GM19468 (cell line): ENCODE data around the gene ZNF425.
"Not testable (repeated sequence)": the region's sequence is repeated elsewhere in the genome, so short reads cannot be mapped to it uniquely, and the experiment has no call there.

ENCODE experiments used
- ATAC-seq: cut with Tn5 transposase; IDR thresholded peaks from one replicate; pipeline ENCODE4 v1.9.1; 2021; ENCODE audit warnings: mild to moderate bottlenecking, moderate library complexity, moderate number of reproducible peaks; ENCODE audit not compliant: unreplicated experiment; ENCODE audit errors: extremely low read depth

Gene ZNF425

DNA sequence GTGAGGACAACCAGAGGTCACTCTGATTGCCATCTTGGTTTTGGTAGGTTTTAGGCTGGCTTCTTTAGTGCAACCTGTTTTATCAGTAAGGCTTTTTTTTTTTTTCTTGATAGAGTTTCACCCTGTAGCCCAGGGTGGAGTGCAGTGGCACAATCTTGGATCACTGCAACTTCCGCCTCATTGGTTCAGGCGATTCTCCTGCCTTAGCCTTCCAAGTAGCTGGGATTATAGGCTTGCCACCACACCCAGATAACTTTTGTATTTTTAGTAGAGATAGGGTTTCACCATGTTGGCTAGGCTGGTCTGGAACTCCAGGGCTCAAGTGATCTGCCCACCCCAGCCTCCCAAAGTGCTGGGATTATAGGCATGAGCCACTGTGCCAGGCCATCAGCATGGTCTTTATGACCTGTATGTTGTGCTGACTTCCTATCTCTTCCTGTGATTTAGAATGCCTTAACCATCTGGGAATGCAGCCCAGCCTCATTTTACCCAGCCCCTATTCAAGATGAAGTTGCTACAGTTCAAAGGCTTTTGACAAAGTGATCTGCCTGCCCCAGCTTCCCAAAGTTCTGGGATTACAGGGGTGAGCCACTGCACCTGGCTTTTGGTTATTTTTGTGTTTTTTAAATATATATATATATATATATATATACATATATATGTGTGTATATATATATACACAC lies 7.0 kb upstream of the ZNF425 start:
- ATAC-seq = no peak

DNA sequence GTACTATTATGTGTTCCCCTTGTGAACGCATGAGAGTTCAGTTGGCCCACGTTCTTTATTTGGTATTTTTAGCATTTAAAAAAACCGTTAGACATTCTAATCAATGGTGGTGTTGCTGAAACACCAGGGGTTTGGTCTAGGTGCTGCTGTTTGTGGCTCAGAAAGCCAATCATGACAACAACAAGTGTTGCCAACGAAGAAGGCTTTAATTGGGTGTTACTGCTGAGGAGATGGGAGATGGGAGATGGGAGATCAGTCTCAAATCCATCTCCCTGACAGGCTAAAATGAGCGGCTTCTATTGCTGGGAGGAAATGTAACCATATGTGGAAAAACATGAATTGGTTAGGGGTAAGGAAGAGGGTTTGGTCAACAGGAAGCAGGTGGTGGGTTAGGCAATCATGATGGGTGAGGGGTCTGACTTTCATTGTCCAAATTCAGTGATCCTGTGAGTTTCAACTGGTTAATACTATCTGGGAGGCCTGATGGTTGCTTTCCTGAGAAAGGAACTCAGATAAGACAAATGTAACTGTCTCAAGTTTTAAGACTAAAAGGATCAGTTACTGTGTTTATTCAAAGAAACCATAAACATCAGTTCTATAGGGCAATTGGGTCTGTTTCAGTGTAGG lies 4.6 kb upstream of the ZNF425 start:
- no peak for ATAC-seq

DNA sequence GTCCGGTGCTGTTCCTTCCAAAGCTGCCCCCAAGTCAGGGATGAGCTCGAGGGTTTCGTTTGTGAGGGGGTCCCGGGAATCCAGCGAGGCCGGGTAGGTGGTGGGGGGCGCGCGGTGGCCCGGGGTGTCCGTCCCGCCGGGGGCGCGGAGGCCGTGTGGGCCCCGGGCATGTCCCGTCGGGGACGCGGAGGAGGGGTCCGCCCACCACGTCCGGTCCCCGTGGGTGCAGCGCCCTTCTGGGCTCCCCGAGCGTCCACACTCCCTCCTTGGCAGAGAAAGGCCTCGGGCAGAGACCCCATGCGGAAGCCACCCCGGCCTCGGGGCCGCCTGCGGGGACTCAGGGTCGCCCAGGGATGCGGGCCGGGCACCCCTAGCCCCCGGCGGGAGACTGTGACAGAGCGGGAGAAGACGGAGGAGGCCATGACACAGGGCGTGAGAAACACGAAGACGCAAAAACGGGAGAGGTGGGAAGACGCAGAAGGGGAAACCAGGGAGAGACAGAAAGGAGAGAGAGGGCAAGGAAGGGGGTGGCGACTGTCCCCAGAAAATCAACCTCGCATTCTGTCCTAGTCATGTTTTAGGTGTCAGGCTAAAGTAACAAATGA lies 640 bp upstream of the ZNF425 start:
- ATAC-seq = peak; percentile 27

DNA sequence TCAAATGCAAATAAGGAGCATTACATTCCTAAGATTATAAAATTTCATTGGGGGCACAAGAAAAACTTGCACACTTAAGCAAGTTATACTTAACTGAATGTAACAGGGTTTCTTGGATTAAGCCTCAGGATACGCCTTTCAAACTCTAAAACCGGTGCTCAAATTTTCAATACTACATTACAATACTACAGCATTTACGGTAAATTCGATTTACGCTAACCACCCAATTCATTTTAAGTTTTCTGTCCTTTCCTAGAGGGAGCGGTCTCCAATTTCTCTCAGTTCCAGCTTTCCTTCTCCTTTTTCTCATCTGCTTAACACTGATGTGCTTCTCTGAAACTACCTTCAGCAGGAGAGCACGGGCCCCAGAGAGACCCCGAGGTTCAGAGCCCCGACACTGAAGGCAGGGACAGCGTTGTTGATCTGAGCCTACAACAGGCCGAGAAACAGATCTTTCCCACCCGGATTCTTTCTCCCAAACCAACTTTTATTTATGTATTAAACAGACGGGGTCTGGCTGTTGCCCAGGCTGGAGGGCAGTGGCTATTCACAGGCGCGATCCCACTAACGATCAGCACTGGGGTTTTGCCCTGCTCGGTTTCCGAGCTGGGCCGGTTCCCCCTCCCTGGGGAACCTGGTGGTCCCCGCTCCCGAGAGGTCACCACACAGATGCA lies 798 bp downstream of the ZNF425 start:
- no peak for ATAC-seq

DNA sequence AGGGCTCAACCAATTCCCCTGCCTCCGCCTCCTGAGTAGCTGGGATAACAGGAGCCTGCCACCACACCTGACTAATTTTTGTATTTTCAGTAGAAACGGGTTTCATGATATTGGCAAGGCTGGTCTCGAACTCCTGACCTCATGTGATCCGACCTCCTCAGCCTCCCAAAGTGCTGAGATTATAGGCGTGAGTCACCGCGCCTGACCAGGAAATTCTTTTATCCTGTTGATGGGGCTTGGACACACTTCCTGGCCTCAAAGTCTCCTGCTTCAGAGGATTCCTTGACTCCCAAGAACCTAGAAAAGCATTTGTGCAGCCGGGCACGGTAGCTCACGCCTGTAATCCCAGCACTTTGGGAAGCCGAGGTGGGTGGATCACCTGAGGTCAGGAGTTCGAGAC lies 16.2 kb downstream of the ZNF425 start:
- ATAC-seq = no peak

DNA sequence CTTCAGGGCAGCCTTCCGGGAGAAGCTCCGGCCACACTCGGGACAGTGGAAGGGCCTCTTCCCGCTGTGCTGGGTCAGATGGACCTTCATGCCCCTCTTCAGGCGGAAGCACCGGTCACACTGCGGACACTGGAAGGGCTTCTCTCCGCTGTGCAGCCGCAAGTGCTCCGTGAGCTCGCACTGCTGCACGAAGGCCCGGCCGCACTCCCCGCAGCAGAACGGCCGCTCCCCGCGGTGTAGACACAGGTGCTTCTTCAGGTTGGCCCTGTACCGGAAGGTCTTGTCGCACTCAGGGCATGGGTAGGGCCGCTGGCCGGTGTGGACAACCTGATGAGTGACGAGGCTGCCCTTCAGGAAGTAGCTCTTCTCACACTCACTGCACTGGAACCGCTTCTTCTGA lies 21.4 kb downstream of the ZNF425 start:
- ATAC-seq = no peak

DNA sequence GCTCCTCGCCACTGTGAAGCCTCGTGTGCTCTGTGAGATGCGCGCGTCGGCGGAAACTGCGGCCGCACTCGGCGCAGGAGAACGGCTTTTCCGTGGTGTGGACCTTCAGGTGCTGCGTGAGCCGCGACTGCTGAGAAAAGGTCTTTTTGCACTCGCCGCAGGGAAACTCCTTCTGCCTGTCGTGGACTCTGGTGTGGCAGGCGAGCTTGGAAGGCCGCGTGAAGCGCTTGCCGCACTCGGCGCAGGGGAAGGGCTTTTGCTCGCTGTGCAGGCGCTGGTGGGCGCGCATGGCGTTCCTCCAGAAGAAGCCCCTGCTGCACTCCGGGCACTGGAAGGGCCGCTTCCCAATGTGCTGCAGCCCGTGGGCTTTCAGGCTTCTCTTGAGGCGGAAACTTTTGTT lies 21.9 kb downstream of the ZNF425 start:
- ATAC-seq = no peak

DNA sequence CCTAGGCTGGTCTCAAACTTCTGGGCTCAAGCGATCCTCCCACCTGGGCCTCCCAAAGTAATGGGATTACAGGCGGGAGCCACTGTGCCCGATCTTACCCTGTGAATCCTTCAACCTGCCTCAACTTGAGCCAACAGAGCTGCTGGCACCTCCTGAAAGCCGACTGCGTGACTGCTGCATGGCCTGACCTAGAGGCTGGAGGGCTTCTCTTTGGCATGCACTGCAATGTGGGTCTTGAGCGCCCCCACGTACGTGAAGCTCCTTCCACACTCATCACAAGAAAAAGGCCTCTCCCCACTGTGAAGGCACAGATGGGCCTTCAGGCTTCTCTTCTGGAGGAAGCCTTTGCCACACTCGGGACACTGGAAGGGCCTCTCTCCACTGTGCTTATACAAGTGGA lies 22.7 kb downstream of the ZNF425 start:
- ATAC-seq = no peak

DNA sequence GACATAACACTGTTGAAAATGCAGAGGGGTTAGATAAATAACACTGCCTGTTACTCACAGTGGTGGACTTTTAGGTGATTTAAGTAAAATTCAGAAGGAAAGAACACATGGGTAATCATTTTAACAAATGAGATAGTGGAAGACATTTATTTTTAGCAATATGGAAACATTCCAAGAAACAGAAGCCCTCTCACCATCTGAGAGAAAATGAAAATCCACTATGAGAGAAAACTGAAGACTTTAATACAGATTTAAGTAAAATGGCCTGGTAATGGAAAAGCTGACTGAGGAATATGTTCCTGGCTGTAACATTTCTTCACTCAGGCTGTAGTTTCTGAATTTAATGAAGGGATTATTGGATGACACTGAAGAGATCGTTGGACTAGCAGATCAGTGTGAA lies 23.5 kb downstream of the ZNF425 start:
- ATAC-seq = no peak

DNA sequence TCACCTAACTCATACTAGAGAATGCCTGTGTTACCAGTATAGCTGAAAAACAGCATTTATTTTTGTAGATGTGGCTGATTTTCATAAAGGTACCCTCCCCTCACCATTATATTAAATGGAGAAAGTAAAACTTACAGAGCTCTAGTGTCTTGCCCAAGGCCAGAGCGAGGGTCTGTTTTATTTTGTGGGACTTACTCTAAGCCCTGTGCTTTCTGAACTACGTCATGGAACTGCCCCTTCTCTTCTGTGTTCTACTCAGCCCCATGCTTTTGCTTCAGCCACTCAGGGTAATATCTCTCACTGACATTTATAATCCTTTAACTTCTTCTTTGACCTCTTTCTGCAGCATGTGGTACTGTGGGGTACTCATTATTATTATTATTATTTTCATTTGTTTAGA lies 25.3 kb downstream of the ZNF425 start:
- no peak for ATAC-seq

DNA sequence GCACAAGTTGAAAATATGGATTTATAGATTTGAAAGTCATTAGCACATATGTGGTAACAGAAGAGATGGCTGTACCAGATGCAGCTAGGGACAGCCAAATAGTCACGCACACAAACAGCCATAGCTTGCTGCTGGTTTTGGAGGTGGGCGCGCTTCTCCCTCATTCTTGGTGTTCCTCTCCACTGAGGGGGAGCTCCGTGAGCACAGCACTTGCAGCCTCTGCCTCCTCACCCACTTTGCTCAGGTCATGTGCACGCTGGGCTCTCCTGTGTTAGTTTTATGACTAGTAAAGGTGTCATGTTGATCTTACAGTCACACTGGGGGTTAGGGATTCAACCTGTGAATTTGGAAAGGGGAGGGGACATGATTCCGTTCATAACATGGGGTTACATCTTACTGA lies 27.1 kb downstream of the ZNF425 start:
- ATAC-seq = no peak

DNA sequence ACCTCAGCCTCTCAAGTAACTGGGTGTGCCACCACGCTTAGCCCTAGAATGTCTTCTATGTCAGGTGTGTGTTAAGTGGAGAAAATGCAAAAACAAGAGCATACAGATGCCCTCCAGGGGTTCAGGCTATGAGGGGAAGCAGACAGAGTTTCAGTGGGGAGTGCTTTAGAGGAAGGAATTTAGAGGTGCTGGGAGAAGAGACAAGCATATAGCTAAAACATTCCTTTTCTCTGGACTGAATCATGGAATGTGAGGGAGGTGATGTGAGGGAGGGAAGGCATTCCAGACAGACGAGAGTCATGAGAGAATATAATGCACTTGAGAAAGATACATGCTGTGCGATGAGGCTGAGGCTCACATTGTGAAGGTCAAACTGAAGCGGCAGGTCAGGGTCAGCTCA lies 29.0 kb downstream of the ZNF425 start:
- ATAC-seq = no peak

DNA sequence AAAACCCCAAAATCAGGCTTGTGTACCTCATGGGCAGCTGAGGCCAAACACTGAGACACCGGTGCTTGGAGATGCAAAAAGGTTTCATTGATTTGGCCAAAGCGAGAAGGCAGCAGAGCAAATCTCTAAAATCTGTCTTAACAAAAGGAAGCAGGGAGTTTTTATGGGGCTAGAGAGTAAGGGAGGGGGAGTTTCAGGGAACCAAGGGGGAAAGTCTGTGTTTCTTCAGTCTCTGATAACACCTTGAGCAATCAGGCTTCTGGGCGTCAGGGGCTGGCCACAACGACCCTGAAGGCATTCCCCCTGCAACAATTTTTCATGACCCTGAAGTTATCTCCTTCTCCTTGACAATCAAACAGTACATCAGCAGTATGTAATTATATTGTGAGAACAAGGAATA lies 32.9 kb downstream of the ZNF425 start:
- ATAC-seq = no peak

DNA sequence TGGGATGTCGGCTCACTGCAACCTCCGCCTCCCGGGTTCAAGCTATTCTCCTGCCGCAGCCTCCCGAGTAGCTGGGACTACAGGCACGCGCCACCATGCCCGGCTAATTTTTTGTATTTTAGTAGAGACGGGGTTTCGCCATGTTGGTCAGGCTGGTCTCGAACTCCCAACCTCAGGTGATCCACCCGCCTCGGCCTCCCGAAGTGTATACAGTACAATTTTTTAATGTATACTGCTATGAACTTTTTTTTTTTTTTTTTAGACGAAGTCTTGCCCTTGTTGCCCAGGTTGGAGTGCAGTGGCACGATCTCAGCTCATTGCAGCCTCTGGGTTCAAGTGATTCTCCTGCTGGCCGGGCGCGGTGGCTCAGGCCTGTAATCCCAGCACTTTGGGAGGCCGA lies 33.9 kb downstream of the ZNF425 start:
- not testable (repeated sequence) for ATAC-seq

DNA sequence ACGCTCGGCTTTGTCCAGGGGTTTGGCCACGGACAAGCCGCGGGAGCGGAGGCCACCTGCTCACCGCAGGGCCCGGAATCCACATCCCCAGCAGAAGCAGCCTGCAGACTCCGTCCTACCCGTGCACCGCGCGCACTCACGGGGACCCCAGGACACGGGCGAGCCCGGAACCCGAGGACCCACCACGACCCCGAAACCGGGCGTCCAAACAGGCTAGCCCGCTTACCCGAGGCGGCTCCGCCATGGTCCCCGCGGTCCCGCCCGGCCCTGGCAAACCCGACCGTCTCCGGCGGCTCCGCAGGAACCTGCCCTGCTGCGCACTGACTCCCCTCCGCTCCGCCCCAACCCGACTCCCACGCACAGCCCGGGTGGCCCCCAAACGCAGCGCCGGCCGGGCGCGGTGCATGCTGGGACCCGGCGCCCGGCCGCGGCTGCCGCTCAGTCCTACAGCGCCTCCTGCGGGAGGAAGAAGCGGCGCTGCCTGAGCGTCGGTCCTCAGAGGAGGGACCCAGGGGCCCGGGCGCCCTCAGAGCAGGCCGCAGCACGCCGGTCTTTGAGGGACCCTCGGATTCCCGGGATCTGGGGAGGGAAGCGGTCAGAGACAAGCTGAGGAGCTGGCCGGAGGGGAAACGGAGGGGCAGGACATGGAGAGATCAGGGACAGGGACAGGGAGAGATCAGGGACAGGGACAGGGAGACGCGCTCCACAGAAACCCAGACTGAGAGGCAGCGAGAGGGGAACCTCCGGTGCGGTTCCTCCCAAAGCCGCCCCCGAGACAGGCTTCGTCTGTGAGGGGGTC lies 35.5 kb downstream of the ZNF425 start, which contains the start of gene ZNF786:
Gene ZNF786 (minus strand): TSS at position 322 of the 799 bp plus-strand sequence. CDS start 78 bp downstream, at position 244.
- ATAC-seq = peak; percentile 78

DNA sequence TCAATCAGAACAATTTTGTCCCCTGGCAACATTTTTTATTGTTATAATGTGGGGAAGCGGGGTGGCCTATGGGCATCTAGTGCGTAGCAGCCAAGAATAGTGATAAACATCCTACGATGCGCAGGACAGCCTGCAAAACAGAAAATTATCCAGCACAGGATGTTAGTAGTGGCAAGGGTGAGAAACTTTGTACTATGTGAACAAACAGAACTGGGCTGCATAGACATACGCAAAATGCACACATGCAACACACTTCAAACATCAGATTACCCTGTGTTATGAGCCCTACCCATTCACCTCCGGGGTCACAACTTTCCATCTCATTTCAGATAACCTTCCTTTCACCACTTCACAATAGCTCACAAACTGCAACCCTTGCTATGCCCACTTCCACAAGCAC lies 38.7 kb downstream of the ZNF425 start:
- ATAC-seq = no peak

DNA sequence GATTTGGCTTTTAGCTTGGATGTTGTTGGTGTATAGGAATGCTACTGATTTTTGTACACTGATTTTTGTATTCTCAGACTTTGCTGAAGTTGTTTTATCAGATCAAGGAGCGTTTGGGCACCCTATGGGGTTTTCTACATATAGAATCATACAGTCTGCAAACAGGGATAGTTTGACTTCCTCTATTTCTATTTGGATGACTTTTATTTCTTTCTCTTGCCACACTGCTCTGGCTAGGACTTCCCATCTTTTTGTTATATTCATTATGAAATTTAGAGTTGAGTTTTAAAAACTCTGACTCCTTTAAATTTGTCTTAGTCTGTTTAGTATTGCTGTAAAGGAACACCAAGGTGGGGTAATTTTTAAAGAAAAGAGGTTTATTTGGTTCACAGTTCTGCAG lies 40.3 kb downstream of the ZNF425 start:
- ATAC-seq = no peak

DNA sequence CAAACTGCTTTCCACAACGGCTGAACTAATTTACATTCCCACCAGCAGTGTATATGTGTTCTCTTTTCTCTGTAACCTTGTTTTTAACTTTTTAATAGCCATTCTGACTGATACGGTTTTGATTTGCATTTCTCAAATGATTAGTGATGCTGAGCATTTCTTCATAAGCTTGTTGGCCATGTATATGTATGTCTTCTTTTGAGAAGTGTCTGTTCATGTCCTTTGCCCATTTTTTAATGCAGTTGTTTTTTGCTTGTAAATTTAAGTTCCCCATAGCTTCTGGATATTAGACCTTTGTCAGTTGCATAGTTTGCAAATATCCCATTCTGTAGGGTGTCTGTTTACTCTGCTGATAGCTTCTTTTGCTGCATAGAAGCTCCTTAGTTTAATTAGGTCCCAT lies 41.7 kb downstream of the ZNF425 start:
- no peak for ATAC-seq

DNA sequence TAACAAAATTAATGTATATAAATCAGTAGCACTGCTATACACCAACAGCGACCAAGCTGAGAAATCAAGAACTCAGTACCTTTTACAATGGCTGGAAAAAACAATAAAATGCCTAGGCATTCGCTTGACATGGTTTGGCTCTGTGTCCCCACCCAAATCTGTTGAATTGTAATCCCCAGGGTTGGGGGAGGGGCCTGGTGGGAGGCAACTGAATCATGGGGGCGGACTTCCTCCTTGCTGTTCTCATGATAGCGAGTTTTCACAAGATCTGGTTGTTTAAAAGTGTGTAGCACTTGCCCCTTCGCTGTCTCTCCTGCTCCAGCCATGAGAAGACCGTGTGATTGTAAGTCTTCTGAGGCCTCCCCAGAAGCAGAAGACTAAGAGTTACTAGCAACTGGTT lies 44.2 kb downstream of the ZNF425 start:
- ATAC-seq = no peak

DNA sequence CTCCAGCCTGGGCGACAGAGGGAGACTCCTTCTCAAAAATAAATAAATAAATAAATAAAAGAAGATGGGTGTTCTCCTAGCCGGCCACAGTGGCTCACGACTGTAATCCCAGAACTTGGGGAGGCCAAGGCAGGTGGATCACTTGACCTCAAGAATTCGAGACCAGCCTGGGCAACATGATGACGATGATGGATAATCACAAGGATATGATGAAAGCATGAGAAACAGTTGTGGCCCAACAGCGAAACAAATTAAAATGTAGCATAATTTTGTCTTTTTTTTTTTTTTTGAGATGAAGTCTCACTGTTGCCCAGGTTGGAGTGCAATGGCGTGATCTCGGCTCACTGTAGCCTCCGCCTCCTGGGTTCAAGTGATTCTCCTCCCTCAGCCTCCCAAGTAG lies 48.5 kb downstream of the ZNF425 start:
- no peak for ATAC-seq
